Liver (tissue), 9 donors: Measurements from ENCODE around the gene FKTN. TPM values are rescaled to one million over a fixed set of nuclear protein-coding genes. Genes with fewer than 3 reads are reported as not detected.

Experiments
- DNase-seq: peaks from one replicate; pipeline ENCODE4 v3.0.0-alpha.2; 2017; ENCODE audit warnings: low spot score
- H3K27ac ChIP-seq, 2 donors: one replicate each; pipeline ENCODE4 v1.7.0; 2013; ENCODE audit warnings: inconsistent platforms in 2 of 2, low read length in 2 of 2, control low read depth in 1 of 2, low read depth in 1 of 2, mild to moderate bottlenecking in 1 of 2
- H3K27me3 ChIP-seq, 4 donors: one replicate each; pipeline versions ENCODE4 v1.6.1 to v1.7.0; 2013; ENCODE audit warnings: low read length in 3 of 4, inconsistent platforms in 1 of 4, mild to moderate bottlenecking in 1 of 4, moderate library complexity in 1 of 4; ENCODE audit not compliant: control insufficient read depth in 4 of 4, insufficient read depth in 4 of 4
- H3K36me3 ChIP-seq, 4 donors: one replicate each; pipeline versions ENCODE4 v1.6.1 to v1.7.0; 2013; ENCODE audit warnings: low read length in 3 of 4, mild to moderate bottlenecking in 3 of 4, low read depth in 1 of 4, moderate library complexity in 1 of 4; ENCODE audit not compliant: control insufficient read depth in 4 of 4, insufficient read depth in 3 of 4
- H3K4me1 ChIP-seq, 4 donors: one replicate each; pipeline versions ENCODE4 v1.6.1 to v1.7.0; 2013; ENCODE audit warnings: low read length in 3 of 4, mild to moderate bottlenecking in 3 of 4, moderate library complexity in 1 of 4; ENCODE audit not compliant: control insufficient read depth in 4 of 4, insufficient read depth in 4 of 4
- H3K4me3 ChIP-seq, 3 donors: one replicate each; pipeline versions ENCODE4 v1.6.1 to v1.7.0; 2013; ENCODE audit warnings: low read length in 3 of 3, control low read depth in 1 of 3, low read depth in 1 of 3, mild to moderate bottlenecking in 1 of 3
- H3K9ac ChIP-seq, 2 donors: one replicate each; pipeline ENCODE4 v1.7.0; 2013; ENCODE audit warnings: low read length in 2 of 2, mild to moderate bottlenecking in 2 of 2, moderate library complexity in 2 of 2, control low read depth in 1 of 2, low read depth in 1 of 2
- H3K9me3 ChIP-seq, 4 donors: one replicate each; pipeline versions ENCODE4 v1.6.1 to v1.7.0; 2013; ENCODE audit warnings: low read length in 3 of 4; ENCODE audit not compliant: control insufficient read depth in 4 of 4
- ATF3 ChIP-seq: IDR thresholded peaks from 2 replicates; pipeline ENCODE4 v1.6.1; 2016; ENCODE audit warnings: antibody characterized with exemption
- EGR1 ChIP-seq, 2 donors: IDR thresholded peaks; 2 replicates each; pipeline ENCODE4 v1.6.1; 2016 to 2018; ENCODE audit warnings: antibody characterized with exemption in 2 of 2, low read depth in 2 of 2
- FOXA2 ChIP-seq: IDR thresholded peaks from 2 replicates; pipeline ENCODE4 v1.6.1; 2016; ENCODE audit warnings: antibody characterized with exemption
- HNF4A ChIP-seq, 2 donors: conservative IDR thresholded peaks; 2 replicates each; pipeline ENCODE4 v1.6.1; 2016; ENCODE audit warnings: antibody characterized with exemption in 2 of 2, mild to moderate bottlenecking in 2 of 2
- HNF4G ChIP-seq: IDR thresholded peaks from 2 replicates; pipeline ENCODE4 v1.6.1; 2016; ENCODE audit warnings: antibody characterized with exemption
- JUND ChIP-seq, 2 donors: IDR thresholded peaks; 2 replicates each; pipeline ENCODE4 v1.6.1; 2016; ENCODE audit warnings: antibody characterized with exemption in 2 of 2
- MAX ChIP-seq: IDR thresholded peaks from 2 replicates; pipeline ENCODE4 v1.6.1; 2016; ENCODE audit warnings: antibody characterized with exemption
- NR2F2 ChIP-seq: IDR thresholded peaks from 2 replicates; pipeline ENCODE4 v1.6.1; 2016; ENCODE audit warnings: antibody characterized with exemption
- RAD21 ChIP-seq, 2 donors: IDR thresholded peaks; 2 replicates each; pipeline ENCODE4 v1.6.1; 2016; ENCODE audit warnings: antibody characterized with exemption in 2 of 2, mild to moderate bottlenecking in 2 of 2
- RXRA ChIP-seq, 2 donors: IDR thresholded peaks; 2 replicates each; pipeline ENCODE4 v1.6.1; 2017 to 2018; ENCODE audit warnings: antibody characterized with exemption in 2 of 2, mild to moderate bottlenecking in 1 of 2
- TAF1 ChIP-seq: conservative IDR thresholded peaks from 2 replicates; pipeline ENCODE4 v1.6.1; 2016; ENCODE audit warnings: antibody characterized with exemption, mild to moderate bottlenecking
- WGBS: extraction: QIAGEN DNeasy Blood & Tissue Kit; methylation state at CpG from one replicate; pipeline ENCODE4 v1.1.7; 2013; 5-methylcytosine and 5-hydroxymethylcytosine counted together
- polyA plus RNA-seq, 2 donors: library from polyadenylated mRNA; stranded (reverse) in 1 of 2; unstranded in 1 of 2; fragments of 200-250 nt in 1 of 2; fragments of >200 nt in 1 of 2; fragmentation: Nextera tagmentation in 1 of 2; extraction: Ambion mirVana in 1 of 2; gene quantifications; one replicate each; pipeline versions ENCODE4 v1.2.1 to v1.2.3, GENCODE V29; 2013 to 2015
- total RNA-seq, 2 donors: library from RNA; depleted of rRNA; stranded (reverse); fragments of >200 nt; gene quantifications; one replicate each; pipeline ENCODE4 v1.2.3, GENCODE V29; 2014
- TF ChIP-seq, protein P1 (sequence below): IDR thresholded peaks from 2 replicates; pipeline ENCODE4 v1.6.1; 2016; ENCODE audit warnings: antibody characterized with exemption, mild to moderate bottlenecking
- TF ChIP-seq, protein P2 (sequence below): fragments of 150-350 bp; IDR thresholded peaks from 2 replicates; pipeline ENCODE4 v1.5.1; 2017; ENCODE audit warnings: improper control_type of control experiment, low read depth, low read length; ENCODE audit not compliant: missing input control
- donor health status: healthy.
- donor health status: healthy.
- donor health status: healthy.
- donor health status: healthy.
- donor health status: healthy.

FKTN gene
- total and polyA plus RNA-seq, 4 donors: 2.0 to 8.7 (median 4.5) TPM

- TF ChIP-seq, protein P1, sequence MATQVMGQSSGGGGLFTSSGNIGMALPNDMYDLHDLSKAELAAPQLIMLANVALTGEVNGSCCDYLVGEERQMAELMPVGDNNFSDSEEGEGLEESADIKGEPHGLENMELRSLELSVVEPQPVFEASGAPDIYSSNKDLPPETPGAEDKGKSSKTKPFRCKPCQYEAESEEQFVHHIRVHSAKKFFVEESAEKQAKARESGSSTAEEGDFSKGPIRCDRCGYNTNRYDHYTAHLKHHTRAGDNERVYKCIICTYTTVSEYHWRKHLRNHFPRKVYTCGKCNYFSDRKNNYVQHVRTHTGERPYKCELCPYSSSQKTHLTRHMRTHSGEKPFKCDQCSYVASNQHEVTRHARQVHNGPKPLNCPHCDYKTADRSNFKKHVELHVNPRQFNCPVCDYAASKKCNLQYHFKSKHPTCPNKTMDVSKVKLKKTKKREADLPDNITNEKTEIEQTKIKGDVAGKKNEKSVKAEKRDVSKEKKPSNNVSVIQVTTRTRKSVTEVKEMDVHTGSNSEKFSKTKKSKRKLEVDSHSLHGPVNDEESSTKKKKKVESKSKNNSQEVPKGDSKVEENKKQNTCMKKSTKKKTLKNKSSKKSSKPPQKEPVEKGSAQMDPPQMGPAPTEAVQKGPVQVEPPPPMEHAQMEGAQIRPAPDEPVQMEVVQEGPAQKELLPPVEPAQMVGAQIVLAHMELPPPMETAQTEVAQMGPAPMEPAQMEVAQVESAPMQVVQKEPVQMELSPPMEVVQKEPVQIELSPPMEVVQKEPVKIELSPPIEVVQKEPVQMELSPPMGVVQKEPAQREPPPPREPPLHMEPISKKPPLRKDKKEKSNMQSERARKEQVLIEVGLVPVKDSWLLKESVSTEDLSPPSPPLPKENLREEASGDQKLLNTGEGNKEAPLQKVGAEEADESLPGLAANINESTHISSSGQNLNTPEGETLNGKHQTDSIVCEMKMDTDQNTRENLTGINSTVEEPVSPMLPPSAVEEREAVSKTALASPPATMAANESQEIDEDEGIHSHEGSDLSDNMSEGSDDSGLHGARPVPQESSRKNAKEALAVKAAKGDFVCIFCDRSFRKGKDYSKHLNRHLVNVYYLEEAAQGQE: no peak
- peak; percentile 95 for TF ChIP-seq NR2F2
- TF ChIP-seq HNF4A (conservative IDR thresholded peaks at IDR 0.05): peak; percentile 78 to 91
- peak; percentile 38 to 63 for TF ChIP-seq RXRA (IDR thresholded peaks at IDR 0.05)
- TF ChIP-seq HNF4G: peak; percentile 65
- TF ChIP-seq, protein P2, sequence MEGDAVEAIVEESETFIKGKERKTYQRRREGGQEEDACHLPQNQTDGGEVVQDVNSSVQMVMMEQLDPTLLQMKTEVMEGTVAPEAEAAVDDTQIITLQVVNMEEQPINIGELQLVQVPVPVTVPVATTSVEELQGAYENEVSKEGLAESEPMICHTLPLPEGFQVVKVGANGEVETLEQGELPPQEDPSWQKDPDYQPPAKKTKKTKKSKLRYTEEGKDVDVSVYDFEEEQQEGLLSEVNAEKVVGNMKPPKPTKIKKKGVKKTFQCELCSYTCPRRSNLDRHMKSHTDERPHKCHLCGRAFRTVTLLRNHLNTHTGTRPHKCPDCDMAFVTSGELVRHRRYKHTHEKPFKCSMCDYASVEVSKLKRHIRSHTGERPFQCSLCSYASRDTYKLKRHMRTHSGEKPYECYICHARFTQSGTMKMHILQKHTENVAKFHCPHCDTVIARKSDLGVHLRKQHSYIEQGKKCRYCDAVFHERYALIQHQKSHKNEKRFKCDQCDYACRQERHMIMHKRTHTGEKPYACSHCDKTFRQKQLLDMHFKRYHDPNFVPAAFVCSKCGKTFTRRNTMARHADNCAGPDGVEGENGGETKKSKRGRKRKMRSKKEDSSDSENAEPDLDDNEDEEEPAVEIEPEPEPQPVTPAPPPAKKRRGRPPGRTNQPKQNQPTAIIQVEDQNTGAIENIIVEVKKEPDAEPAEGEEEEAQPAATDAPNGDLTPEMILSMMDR: no peak
- peak; percentile 5 for TF ChIP-seq TAF1
- H3K27ac ChIP-seq: no peak overlapping the region
- no peaks in the 10 kb centered on the region for H3K9me3 ChIP-seq
- H3K9ac ChIP-seq: no peak overlapping the region
- no peak overlapping the region for H3K4me3 ChIP-seq
- H3K4me1 ChIP-seq: peaks cover 0 to 21% (median 13%) of the 10 kb centered on the region in 4 donors
- no peaks in the 10 kb centered on the region for H3K36me3 ChIP-seq
- no peaks in the 10 kb centered on the region for H3K27me3 ChIP-seq
- DNase-seq: no peak
- WGBS: 40% methylated on average over 4 of the region's 4 CpGs
Observed at GRCh38 chr9:105667867-105668266, 109.9 kb downstream of the FKTN start.

DNA sequence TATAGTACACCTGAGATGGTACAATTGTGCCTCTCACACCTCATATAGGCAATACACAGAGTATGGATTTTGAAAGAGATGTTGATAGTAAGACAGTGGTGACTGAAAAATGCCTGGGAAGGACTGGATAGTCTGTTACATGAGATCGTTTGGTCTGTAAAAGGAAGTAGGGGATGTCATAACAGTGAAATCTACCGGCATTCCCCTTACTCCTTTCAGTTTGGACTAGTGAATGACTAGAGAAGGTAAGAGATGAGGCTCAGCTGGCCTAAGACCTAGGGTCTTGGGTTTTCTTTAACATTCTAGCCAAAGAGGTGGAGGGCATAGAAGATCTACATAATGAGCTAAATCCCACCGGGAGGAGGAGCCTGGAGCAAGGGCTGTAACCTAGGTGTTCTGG is 112.4 kb downstream of the FKTN start:
- Histone ChIP-seq H3K4me1 (peaks cover 2 to 29% (median 15%) of the 10 kb centered on the region in 4 donors), H3K9me3 (no peaks in the 10 kb centered on the region), H3K27me3 (no peaks in the 10 kb centered on the region), H3K36me3 (no peaks in the 10 kb centered on the region), H3K27ac (no peak overlapping the region), H3K4me3 (no peak overlapping the region), H3K9ac (no peak overlapping the region)
- 68% methylated on average over 3 of the region's 3 CpGs for WGBS
- no peak for DNase-seq
- TF ChIP-seq, protein P1: no peak
- no peak for TF ChIP-seq RAD21 (IDR thresholded peaks at IDR 0.05)
- no peak for TF ChIP-seq RXRA (IDR thresholded peaks at IDR 0.05)
- no peak for TF ChIP-seq JUND (IDR thresholded peaks at IDR 0.05)
- no peak for TF ChIP-seq NR2F2
- no peak for TF ChIP-seq EGR1 (IDR thresholded peaks at IDR 0.05; ENCODE audit: low read depth in 2 of 2)
- TF ChIP-seq ATF3: no peak
- no peak for TF ChIP-seq HNF4A (conservative IDR thresholded peaks at IDR 0.05)
- TF ChIP-seq MAX: no peak
- TF ChIP-seq FOXA2: no peak
